Left lobe of liver (tissue), 2 donors: ENCODE data around the gene MBL2. TPM values are rescaled to one million over a fixed set of nuclear protein-coding genes. Genes with fewer than 3 reads are reported as not detected.
A peak's percentile ranks its signal among the peaks of the same experiment; 100 is the strongest.

Experiments
- ATAC-seq: fragments of 200-7000 bp; cut with Tn5 transposase; one replicate; pipeline ENCODE4 v1.9.1; 2020; ENCODE audit warnings: mild to moderate bottlenecking, moderate library complexity
- DNase-seq: peaks from one replicate; pipeline ENCODE4 v3.0.0-alpha.2; 2020; ENCODE audit warnings: low spot score
- total RNA-seq: library from RNA; stranded (reverse); gene quantifications from one replicate; pipeline ENCODE4 v1.2.1, GENCODE V29; 2021
- donor health status: DM: no; HTN: no; CAD: no; lungs with moderate emphysema.
- donor health status: DM: no; HTN: yes; CAD: no.

The MBL2 gene
- 108 TPM for total RNA-seq

DNA sequence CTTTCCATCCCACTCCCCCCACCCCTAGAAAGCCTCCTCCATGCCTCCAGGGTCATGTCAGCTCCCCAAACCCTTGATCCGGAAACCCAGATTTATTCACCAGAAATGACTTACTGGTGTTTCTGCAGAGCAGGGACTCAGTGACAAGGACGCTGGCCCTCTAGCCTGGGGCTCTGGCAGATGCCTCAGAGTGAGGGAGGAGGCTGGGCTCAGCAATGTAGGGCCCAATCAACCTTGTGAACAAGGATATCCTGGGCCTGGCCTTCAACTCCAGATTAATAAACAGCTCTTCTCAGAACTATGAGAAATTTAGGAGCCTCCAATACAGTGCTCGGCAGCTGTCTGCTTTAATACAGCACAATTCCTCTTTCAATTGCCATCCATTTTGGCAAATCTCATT lies at the start of gene MBL2:
TSS of gene MBL2 (minus strand) at position 162 of the 400 bp plus-strand sequence. CDS start 1,149 bp downstream, outside the sequence.
- peak; percentile 72 for DNase-seq
- ATAC-seq = peak; percentile 52

GRCh38 chr10:52820309-52820708 lies 47.7 kb upstream of the MBL2 start:
- no peak for ATAC-seq
- DNase-seq = no peak

DNA sequence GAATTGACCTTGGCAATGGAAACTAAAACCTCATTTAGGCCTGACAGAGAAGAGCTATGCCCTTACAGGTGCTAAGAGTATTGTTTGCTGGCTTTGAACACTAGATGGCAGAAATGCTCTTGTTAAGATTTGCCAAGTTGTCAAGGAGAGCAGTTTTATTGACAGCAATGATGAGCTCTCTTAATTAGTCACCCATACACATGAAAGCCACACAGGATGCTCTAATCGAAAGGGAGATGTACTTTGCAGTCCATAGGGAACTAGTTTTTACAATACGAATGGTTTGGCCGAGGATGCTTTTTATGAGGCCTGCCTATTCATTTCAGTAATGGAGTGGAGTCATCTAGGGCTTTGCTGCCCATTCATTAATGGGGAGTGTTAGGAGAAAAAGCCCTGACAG lies 45.4 kb upstream of the MBL2 start:
- DNase-seq (no peak), ATAC-seq (peak; percentile 83)

DNA sequence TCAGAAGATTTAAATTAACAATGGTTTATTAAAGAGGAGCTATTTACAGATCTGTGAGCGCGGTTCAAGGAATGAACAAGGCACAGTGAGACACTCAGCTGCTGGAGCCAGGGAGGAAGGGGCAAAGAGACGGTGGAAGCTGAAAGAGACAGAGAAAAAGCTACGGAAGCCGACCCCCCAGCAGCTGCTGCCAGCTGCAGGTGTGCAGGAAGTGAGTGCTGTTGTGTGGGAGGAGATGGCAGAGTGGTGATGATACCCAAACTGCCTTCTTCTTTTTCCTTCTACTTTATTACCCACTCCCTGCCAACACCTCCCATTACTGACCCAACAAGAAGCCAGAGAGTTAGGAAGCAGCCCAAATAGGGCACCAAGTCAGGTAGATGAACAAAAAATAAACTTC lies 41.9 kb upstream of the MBL2 start:
- DNase-seq (no peak), ATAC-seq (no peak)

DNA sequence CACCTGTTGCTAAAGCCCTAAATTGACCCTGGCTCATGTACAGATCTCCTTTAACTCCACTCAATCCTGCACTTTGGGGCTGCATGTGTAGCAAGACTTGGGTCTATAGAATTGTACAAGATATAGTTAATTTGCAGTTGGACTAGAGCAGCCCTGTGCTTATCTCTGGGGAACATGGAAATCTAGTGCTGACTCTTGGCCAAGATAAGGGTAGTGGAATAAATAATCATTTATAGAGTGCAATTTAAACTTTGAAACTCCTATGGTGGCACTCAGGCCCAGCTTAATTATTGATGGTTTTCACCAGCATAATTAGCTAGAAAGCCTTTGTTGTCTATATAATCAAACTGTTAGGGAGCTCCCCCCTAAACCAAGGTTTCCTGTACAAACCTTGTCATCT lies 39.2 kb upstream of the MBL2 start:
- DNase-seq (no peak), ATAC-seq (no peak)

DNA sequence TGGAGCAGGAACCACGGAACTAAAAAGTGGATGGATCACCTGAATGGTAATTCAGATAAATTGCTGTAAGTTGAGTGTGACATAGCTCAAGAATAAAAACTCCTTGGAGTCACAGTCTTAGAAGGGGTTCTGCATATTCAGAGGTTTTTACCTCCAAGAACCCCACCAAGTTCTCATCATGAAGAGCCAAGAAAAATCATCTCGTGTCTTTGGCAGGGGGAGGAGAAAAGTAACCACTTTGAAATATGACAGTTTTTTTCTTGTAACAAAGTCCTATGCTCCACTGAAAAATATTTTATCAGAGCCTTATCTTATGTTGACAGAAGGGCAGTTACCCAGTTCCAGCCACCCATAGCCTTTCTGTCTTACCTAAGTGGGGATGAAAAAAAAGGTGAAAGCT lies 38.2 kb upstream of the MBL2 start:
- no peak for DNase-seq
- ATAC-seq = no peak

DNA sequence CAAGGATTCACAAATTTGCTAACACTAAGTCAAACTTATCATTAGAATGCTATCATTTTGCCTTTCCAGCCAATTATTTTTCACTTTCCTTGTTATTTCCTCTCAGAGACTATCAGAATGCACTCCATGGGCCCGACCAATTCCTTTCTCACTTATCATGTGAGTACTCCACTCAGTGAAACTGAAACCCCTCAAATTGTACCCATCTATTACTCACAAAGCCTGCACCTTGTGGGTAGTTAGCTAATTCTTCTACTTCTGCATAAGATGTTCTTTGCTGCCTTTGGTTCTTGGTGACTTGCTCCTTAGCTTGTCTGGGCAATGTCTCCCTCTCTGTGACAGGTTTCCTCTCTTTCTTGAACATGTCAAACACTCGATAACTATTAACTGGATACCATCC lies 35.2 kb upstream of the MBL2 start:
- ATAC-seq (no peak), DNase-seq (no peak)

GRCh38 chr10:52805414-52806285 lies 33.1 kb upstream of the MBL2 start:
- DNase-seq (no peak), ATAC-seq (no peak)

DNA sequence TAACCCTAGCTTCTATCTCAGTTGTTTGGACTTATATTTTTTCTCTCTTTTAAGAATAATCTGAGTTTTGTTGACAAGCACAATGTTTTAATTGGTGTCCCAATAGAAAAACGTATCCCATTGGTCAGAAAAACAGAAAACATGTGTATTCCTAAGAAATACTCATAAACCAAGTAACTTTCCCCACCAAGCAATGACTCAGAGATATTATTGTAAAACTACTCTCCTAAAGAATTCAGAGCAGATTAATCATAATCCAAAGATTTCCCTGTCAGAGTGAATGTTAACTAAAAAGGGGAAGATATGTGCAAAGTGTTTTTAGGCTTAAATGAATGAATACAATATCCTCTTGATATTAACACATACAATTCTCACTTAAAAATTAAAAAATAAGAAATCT lies 29.4 kb upstream of the MBL2 start:
- ATAC-seq (no peak), DNase-seq (no peak)

DNA sequence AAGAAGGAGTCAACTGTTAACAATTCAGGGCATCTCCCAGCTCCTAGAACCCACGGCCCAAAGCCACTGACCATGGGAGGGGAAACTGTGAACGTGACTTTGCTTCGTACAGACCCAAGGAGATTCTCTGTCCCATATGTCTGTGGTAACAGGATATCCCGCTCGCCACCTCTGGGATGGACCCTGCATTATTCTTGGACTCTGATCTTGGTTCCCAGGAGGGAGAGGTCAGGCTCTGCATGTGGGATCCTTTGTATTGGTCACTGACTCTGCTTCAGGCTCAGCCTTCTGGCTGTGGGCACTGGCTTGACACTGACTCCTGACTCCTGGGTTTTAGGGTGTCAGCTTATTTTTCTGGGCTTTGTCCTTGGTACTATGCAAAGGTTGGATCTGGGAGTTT lies 13.5 kb upstream of the MBL2 start:
- DNase-seq (no peak), ATAC-seq (no peak)

DNA sequence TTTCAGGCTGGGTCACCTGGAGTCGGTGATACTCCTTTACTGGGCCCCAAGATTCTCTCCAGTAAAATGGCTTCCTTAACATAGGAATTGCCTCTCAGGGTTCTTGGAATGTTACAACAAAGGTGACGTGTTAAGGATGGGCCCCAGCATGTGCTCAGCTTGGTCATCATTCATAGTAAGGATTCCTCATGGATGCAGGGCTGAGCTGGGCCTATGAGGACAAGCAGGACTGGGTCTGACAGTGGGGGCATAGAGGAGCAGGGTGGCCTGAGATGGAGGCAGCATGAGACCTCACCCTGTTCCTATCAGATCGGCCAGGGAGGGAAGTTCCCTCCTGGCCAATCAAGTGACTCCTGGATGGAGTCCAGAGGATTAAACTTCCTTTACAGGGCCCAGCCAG lies 12.8 kb upstream of the MBL2 start:
- no peak for DNase-seq
- no peak for ATAC-seq

DNA sequence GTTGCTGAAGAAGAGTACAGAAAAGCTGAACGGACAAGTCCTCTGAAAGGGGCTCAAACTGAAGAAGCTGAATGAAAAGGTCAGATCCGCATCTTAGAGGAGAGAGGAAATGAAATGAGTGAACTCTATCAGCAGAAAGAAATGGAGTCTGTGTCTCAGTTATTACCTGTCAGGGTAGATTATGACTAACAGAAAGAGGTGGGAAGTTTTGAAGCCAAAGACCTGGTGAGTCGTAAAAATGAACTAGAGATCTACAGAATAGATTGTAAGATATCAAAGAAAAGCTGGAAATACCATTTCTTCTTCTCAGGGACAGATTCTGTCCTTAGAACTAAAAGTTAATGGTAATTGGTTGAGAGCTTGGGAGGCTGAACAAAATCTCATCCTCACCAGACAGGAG lies 11.1 kb upstream of the MBL2 start:
- DNase-seq (no peak), ATAC-seq (no peak)

DNA sequence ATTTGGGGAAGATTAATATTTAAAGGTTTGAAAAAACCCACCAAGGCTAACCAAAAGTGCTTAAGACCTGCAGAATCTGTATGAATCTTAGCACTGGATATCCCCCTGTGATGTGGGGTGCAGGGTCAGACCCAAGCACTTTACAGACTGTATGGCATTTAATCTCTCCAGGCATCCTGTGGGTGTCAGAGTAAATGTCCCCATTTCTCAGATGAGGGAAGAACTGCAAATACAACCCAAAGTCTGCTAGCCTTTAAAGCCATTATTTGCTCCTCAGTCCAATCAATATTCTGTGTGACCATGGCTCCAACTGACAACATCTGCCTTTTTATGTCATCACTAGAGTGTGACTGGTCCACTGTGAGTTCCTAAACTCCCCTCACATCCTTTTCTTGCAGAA lies 10.0 kb upstream of the MBL2 start:
- ATAC-seq = no peak
- no peak for DNase-seq

DNA sequence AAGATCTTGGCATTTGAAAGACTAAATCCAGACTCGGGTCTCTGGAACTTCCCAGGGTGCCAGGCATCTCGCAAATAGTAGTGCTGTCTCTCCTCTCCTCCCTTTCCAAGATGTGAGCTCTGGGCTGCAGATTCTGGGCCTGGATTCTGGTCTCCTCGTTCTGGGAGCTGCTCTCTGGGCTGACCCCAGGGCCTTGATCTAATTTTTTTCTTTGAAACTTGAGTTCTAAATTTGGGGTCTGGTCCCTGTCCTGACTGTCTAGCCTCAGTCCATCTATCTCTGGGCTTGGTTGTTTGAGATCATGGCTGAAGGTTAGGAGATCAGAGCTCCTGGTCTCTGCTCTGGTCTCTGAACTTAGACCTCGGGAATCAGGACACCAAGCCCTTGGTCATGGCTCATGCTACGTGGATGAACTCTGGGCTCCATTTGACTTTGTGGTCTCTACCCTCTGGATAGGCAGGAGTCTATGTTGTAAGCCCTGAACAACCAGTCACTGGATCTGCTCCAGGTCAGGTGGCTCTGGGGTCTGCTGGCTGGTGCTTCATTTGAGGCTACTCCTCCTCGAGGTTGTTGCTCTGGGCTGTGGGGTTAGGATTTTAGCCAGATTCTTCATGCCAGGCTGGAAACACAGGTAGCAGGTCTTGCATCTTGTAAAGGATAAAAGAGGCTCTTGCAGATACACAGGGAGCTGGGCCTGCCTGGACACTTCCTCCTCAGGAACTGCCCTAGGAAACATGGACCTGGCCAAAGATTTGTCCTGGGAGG lies 8.0 kb upstream of the MBL2 start:
- DNase-seq (no peak), ATAC-seq (no peak)

DNA sequence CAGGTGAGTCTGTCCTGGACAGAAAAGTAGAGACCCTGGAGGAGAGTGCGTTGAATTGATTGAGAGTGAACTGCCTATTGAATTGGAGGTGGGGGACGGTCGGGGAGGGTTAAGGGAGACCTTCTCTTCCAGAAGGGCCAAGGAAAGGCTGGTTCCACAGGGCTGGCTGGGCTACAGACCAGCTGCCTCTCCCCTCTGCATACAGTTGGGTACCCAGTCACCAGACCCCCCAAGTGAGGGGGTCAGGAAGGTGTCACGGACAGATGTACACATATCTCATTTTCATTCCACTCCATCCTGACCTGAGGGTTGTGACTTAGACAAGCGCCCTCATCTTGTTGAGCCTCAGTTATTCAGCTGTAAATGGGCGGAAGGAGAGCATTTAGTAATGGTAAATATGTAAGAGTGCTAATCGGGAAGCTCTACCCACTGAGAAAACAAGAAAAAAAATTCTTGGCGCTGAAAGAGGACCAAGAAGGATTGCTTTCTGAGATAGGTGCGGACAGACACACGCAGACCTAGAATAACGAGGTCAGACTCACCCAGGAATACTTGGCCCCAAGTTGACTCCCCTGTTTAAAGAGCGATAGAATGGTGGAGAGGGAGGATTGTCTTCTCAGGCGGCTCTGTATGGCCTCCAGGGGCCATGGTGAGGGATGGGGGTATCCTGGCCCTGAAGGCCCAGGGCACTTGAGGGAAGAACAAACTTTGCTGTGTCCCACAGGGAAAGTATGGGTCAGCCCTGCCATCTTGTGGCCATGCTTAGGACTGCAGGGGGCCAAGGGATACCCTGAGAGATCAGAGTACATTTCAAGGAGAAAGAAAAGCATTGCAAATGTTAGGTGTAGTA lies 7.2 kb upstream of the MBL2 start:
- ATAC-seq (peak; percentile 87), DNase-seq (peak; percentile 79)

GRCh38 chr10:52778511-52779392 lies 6.2 kb upstream of the MBL2 start:
- ATAC-seq (no peak), DNase-seq (no peak)

DNA sequence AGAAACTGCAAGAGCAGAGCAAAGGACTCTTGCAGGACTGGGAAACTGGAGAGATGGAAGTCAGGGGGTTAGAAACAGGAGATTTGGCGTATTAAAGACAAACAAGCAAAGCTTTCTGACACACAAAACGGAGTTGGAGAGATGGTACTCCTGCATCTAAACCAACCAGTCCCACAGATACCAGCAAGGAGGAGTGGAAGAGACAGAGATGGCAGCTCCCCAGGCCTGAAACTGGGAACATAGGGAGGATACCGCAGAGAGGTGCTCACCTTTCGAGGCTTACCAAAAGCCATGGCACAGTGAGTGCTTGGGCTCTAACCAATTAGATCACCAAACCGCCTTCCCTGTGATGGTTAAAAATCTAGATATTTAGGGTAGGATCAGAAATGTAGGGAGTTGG lies 4.8 kb upstream of the MBL2 start:
- ATAC-seq = no peak
- no peak for DNase-seq

DNA sequence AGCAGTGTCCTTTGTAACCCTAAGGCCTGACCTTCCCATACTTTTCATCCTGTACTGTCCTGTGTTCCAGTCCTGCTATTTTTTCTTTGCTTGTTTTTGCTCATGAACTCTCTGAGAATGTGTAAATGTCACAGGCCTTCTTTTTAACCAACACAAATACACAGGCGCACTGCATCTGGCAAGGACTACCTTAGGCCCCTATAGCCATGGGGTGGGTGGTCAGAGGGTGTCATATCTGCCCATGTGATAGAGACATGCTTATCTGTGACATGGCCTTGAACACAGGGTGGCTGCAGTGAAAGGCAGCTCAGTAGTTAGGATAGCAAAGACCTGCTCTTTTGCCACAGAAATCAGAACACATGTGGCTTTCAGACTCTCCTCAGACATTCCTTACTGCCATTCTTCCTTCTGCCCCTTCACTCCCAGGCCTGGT lies 3.9 kb upstream of the MBL2 start:
- ATAC-seq = no peak
- DNase-seq = no peak

DNA sequence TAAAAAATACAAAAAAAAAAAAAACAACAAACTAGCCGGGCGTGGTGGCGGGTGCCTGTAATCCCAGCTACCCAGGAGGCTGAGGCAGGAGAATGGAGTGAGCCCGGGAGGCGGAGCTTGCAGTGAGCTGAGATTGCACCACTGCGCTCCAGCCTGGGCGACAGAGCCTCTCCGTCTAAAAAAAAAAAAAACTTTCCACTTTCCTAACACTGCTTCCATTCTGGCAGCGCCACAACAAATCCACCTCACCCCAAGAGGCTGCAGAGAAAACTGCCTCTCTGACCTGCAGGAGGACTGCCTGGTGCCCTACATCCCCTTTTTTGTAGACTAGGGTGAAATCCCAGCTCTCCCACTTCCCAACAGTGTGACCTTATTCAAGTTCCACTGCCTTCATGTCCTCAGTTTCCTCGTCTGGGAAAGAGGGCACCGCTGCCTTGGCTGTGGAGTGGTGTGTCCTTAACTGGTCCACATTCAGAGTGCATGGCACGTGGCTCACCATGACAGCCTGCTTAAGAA lies 2.6 kb upstream of the MBL2 start:
- ATAC-seq (peak; percentile 59), DNase-seq (peak; percentile 79)

- ATAC-seq (peak; percentile 72), DNase-seq (peak; percentile 91)
Measured at GRCh38 chr10:52774600-52775106, 2.1 kb upstream of the MBL2 start.
